HG02642 (cell line): ENCODE measurements around the gene ALKBH2.
A peak's percentile ranks its signal among the peaks of the same experiment; 100 is the strongest.

Experiments used
- ATAC-seq: cut with Tn5 transposase; IDR thresholded peaks from one replicate; pipeline ENCODE4 v1.9.1; 2021; ENCODE audit warnings: mild to moderate bottlenecking; ENCODE audit not compliant: unreplicated experiment, poor library complexity

ALKBH2 gene

DNA sequence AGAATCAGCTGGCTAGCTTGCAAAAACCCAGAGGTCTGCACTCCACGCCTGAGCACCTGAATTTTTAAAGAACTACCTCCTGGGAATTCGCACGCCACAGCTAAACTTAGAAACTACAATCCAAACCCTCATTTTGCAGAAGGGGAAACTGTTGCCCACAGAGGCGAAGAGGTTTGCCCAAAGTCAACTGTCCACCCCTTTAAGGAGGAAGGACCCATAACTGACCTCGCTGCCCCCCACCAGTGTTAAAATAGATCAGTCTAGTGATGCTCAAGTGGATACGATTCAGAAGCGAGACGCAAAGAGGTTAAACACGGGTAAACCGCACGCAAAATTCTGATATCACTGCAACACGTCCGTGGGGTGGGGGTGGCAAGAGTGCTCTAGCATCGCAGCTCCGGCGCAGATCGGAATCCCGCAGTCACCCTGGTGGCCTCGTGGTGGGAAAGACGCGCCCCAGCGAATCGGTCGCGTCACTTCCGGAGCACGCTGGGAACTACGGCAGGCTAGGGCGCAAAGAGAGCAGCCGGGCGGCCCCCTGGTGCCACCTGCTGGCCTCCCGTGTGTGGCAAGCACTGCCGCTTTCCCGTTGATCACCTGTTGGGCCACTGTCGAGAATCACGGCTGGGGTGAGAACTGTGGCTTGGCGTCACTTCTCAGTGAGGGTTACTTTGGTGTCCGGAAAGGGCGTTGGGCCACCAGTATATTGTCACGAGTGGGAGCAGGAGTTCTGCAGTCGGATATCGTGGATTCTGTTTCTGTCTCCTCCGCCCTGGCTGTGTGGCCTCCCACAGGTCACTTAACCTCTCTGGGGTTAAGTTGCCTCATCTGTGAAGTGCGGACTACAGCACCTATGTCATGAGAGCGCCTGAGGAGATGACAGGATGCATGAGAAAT is at the start of gene ALKBH2:
ALKBH2 (minus strand) TSS at position 451 of the 897 bp plus-strand sequence. CDS start 686 bp downstream, outside the sequence.
- peak; percentile 64 for ATAC-seq

DNA sequence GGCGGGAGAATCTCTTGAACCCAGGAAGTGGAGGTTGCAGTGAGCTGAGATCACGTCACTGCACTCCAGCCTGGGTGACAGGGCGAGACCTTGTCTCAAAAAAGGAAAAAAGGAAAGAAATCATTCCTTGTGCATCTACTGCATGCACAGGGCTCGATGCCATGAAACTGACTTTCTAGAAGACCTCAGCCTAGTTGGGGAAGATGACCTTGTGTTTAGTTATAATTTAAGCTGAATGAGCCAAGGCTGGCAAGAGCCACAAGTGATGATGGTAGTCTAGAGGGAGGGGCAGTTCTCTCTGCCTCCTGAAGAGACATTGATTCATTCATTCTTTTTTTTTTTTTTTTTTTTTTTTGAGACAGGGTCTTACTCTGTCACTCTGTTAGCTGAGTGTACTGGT is 47.3 kb upstream of the ALKBH2 start:
- ATAC-seq: no peak

DNA sequence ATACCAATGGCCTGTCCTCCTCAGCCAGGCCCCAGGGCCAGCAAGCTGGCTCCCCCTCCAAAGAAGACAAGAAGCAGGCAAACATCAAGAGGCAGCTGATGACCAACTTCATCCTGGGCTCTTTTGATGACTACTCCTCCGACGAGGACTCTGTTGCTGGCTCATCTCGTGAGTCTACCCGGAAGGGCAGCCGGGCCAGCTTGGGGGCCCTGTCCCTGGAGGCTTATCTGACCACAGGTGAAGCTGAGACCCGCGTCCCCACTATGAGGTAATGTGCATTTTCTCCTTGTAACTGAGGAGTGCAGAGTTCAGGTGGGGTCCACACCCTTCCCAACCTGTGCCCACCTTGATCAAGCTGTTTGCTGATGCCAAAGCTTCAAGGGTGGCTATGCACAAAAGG is 46.5 kb upstream of the ALKBH2 start:
- no peak for ATAC-seq

DNA sequence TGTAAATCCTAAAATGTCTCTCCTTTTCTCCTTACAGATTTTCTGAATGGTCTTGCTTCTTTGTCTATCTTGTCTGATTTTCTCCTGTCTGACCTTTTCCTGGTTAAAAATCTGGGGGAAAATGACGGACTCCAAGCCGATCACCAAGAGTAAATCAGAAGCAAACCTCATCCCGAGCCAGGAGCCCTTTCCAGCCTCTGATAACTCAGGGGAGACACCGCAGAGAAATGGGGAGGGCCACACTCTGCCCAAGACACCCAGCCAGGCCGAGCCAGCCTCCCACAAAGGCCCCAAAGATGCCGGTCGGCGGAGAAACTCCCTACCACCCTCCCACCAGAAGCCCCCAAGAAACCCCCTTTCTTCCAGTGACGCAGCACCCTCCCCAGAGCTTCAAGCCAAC is 46.1 kb upstream of the ALKBH2 start:
- ATAC-seq: no peak

DNA sequence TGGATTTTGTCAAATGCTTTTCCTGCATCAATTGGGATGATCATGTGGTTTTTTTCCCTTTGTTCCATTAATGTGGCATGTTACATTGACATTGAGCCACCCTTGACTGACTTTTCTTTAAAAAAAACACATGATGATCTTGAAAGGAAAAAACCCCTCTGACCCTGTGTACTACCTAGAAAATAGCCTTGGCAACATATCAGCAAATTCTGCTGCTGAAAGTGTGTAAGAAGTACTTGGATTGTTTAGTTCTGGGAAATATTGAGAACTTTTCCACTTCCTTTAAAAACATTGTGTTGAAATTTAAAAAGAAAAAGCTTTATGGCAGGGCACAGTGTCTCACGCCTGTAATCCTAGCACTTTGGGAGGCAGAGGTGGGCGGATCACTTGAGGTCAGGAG is 43.8 kb upstream of the ALKBH2 start:
- no peak for ATAC-seq

DNA sequence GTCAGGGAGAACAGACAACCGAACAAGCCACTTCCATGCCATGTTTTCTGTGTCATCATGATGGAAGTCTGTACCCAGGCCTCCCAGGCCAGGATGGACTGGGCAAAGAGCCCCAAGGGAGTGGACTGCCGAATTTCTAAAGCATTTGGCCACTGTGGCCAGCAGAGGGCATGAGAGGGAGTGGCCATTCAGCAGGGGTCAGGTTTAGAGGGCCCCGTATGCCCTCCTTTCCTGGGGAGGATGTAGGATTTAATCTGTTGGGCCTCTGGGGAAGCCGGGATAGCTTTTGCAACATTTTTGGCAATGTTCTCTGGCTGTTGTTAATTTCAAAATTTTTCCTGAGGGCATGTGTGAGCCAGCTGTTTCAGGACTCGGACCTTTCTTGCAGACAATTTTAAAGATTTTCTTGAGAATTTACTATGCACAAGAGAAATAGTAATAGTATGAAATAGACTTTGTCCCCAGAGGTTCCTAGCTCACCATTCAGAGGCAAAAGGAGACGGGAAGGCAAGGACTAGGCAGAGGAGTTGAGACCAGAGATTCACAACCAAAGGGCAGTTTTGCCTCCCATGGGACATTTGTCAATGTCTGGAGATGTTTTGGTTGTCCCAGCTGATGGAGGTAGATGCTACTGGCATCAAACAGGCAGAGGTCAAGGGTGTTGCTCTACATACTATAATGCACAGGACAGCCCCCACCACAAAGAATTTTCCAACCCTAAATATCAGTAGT is 41.1 kb upstream of the ALKBH2 start:
- ATAC-seq: no peak

DNA sequence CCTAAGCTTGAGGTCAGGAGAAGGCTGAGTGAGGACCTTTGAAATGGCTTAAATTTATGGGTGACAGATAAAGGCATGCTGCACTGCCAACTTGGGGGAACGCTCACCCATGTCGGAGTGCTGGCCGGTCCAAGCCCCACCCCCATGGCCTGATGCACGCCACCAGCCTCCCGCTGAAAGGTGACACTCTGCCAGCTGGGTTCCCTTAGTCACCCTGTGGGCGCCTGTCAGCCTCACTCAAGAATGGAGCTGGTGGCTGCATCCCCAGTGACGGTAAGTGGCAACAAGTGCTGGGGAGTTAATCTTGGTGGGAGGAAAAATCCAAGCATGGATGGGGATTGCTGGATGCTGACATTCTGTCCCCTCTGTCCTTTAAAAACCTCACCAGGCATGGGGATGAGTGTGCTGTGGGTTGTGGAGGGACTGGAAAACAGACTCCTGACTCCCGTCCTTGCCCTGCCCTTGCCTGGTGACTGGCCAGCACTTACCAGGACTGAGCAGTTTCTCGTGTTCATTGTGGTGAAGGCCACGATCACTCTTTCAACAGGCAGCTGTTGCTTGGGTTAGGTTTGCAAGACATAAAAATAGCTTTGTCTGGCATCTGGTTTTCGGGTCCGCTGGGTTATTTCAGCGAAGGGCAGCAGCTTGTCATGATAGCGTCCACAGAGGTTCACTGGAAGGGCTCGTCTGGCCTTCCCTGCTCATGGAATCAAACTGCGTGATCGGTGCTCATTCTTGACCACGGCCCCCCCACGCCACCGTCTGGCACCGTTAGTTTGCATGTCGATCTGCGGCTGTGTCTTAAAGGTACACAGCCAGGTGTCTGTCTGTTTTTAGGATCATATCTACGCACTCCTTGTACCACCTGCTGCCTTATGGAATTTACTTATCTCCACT is 38.1 kb upstream of the ALKBH2 start:
- ATAC-seq: no peak

DNA sequence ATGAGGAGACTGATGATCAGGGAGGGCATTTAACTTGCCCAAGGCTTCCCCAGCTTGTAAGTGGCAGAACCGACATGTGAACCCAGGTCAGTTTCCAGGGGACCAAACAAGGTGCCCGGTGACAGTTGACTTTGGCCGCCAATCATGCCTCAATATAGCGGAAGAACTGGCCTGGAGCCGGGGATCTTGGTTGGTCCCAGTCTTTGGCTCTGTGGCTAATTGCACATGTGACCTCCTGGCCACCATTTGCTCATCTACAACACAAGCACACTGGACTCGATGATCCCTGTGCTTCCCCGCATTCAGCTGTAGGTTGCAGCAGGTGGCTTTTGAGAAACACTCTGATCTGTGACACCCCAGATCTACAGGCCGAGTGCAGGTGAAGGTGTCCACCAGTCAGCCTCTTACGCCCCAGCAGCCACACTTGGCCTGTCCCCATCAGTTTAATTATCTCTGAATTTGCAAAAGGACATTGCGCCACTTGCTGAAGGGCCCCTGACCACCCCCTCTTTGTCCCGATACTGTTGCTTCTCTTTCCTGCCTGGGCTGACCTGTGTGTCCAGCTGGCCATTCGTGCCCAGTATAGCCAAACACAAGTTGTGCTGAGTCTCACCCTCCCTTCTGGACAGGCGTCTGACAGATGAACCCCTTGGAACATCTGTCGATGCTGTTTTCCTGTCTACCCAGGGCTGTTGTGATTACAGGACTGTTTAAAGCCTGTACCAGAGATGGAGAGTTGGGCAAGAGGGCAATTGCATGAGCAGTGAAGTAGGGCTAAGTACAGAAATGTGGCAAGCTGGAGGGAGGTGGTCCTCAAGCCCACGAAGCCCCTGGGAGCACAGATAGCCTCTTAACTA is 37.3 kb upstream of the ALKBH2 start:
- ATAC-seq: no peak

DNA sequence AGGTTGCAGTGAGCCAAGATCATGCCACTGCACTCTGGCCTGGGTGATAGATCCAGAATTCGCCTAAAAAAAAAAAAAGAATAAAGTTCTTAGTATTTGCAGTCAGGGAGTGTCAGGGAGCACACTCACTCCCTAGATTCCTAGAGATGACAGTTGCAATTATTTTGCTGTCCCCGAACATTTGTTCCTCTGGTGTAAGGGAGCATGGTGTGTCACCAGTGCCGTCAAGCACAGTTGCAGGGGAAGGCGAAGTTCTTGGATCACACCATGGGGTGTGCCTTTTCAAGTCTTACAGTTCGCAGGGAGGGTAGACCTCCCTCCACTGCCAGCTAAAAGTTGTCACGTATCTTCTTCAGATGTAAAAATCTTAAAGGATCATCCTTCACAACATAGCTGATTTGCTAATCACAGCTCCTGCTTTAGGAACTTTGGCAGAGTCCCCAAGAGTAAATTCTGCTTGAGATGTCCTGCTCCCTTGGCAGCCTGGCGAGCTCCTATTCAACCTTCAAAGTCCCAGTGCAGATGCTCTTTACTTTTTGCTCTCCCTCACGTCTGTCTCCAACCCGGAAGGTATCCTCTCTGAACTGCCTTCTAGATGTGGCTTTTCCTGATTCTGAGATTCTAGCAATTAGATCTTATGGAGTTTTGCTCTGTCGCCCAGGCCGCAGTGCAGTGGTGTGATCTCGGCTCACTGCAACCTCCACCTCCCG is 34.4 kb upstream of the ALKBH2 start:
- ATAC-seq: no peak

DNA sequence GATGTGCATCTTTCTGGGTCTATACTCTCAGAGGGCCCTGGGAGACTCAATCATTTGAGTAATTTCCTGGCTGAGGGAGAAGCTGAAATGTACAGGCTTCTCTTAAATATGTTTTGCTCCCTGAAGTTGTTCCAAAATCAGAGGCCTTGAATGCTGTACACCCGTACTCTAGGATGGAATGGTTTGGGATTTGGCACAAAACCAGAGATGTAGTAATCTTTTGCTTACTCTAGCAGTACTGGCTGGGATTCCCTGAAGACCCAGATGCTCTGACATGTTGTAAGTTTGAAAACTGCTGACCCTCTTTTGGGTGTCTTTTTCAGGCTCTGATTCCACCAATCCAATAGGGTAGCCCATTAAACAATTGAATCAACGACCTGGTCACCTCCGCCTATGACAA is 33.5 kb upstream of the ALKBH2 start:
- ATAC-seq: no peak

DNA sequence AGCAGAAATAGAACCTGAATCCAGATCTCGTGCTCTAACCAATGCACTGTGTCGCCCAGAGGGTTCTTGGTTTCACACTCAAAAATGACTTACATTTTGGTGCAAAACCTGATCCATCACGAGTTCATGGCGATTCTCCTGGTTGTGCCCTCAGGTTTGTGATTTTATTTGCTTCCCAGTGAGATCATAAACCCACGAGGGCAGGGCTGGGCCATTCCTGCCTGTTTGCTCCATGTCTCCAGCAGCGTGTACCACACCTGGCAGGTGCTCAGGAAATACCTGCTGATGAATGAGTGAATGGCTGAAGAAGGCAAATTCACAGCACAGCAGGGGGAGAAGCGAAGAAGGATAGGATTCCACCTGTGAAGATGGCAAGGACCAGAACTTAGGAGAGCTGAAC is 32.5 kb upstream of the ALKBH2 start:
- no peak for ATAC-seq

DNA sequence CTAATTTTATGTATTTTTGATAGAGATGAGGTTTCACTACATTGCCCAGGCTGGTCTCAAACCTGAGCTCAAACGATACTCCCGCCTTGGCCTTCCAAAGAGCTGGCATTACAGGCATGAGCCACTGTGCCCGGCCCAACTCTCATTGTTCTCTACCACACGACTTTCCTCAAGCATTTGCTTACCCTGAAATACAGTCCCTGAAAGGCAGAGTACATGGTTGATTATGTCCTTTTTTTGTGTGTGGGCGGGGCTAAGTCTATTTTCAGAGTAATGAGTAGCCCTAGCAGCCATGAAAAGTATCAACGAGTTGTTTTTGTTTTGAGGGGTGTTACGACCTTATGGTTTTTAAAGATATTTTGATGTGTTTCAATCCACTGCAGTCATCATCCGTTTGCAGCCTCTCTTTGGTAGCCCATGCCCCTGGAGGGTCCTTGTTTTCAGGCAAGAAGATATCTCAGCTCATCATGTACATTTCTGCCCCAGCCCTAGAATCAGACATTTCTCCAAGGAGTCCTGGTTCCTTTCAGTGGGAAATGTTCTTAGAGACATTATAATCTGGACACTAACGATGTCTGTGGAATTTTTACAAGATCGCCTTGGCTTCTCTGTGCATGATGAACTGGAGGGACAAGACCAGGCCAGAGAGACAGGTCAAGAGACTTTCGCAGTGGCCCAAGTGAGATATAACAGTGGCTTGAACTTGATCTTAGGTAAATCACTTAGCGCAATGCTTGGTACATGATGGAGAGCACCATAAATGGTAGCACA is 31.8 kb upstream of the ALKBH2 start:
- no peak for ATAC-seq

DNA sequence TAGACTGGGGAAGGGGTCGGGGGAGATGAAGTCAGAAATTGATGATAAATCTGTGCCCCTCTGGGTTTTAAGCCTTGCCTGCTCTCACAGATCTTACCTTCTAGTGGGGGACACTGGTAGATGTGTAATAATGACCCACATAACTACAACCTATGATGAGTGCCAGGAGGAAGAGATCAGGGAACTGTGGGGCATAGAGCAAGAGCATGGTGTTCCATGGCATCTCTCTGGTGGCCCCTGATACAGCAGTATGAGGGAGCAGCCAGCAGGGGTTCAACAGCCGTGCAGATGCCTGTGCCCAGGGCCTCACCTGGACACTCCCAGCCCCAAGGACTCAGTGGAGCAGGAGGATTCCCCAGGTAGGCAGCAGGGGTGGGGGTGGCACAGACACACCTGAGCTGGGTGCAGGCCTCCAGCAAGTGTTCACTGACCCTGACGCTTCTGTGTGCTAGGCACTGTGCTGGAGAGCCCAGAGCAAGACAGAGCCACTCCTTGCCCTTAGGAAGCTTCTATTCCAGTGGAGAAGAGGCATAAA is 28.1 kb upstream of the ALKBH2 start:
- no peak for ATAC-seq

DNA sequence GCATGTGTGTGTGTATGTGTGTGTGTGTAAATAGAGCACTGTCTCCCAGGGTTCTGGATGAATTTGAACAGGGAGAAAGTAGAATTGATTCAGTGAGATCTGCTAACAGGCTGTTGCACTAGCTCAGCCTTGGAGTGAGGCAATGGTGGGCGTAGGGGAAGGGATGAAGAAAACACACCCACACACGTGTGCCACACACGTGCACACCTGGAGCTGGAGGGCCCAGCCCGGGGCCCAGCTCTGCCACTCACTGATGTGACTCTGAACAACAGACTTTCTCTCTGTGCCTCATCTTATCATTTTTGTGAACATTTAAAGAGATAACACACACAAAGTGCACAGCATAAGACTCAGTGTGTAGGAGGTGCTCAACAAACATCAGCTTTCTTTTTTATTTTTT is 27.3 kb upstream of the ALKBH2 start:
- ATAC-seq: no peak

DNA sequence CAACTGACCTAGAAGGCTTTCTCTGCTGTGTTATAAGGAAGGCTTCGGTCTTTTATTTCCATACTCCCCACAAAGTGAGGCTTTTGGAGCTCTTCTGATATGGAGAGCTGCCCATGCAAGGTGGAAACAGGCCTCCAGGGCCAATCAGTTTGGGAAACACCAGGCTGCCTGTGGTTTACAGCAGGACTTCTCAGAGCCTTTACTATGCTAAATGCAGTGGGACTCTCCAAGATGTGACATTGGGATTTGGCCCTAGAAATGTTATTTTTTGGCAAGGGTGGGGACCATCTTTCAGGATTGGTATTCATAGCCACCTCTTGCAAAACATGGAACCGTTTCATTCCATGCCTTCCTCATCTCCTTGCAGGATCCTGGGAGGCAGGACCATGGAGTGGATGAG is 26.8 kb upstream of the ALKBH2 start:
- ATAC-seq: no peak

DNA sequence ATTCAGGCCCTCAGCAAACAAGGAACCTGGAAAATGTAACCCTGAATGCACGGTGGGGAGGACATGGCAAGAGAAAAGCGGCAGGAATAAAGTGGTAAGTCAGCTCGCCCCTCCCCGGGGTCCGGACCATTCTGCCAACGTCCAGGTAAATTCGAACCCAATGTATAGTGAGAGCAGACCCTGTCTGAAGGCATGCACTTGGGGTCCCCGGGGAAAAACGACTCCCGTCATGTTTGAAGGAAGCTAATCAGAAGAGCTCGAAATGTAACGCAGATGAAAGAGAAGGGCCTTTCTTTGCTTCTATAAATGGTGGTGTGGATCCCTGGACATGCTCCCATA is 23.3 kb upstream of the ALKBH2 start:
- ATAC-seq: no peak

DNA sequence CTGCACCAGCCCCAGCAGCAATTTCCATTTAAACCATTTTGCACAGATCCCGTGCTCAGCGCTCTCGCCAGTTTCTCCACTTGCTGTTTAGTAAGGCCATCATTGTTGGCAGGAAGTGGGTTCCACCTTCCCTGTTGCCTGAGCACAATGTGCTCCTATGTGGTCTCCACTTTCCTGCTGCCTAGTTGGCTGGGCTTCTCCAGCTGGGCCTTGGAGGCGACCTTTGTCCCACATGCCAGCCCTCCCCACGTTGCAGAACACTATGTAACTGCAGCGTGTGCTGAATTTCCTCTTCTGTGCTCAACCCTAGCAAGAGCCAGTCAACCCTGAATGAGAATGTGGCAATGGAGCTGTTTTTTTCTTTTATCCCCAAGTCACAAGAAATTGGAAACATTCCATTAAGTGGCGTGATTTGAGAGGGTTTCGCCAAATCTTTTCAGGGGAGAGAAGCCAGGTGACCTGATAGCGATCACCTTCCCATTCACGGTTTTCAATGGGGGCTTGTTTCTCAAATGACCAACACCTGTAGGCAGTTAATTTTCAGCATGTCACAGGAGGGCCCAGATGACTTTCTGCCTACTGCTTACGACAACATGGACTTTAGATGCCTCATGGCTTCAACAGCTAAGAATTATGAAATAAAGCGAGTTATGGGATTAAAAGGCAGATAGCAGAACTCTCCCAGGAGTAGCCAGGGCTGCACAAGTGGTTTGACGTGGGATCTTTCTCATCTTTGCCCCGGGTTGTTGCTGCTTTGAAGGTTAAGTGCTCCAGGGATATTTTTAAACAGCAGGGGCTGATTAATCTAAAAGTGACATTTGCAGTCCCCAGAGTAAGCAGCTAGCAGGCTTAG is 22.7 kb upstream of the ALKBH2 start, which contains the start of gene ACACB:
ACACB (plus strand) TSS at position 830 of the 853 bp plus-strand sequence. CDS start 22,819 bp downstream, outside the sequence.
- ATAC-seq: no peak
